Mesothelial cell of epicardium (in vitro differentiated cells): ENCODE data around the gene USP11. TPM values are rescaled to one million over a fixed set of nuclear protein-coding genes. Genes with fewer than 3 reads are reported as not detected.

ENCODE experiments used
- DNase-seq, 2 experiments: peaks; one replicate each; pipeline ENCODE4 v3.0.0; 2021; ENCODE audit warnings: low spot score in 2 of 2; ENCODE audit not compliant: unreplicated experiment in 2 of 2
- H3K27ac Mint-ChIP-seq: 2 replicates; pipeline ENCODE4 v1.8.0; 2021; ENCODE audit warnings: mixed read lengths
- H3K27me3 Mint-ChIP-seq: 2 replicates; pipeline ENCODE4 v1.8.0; 2021; ENCODE audit warnings: low read depth, mixed read lengths
- H3K36me3 Mint-ChIP-seq: 2 replicates; pipeline ENCODE4 v1.8.0; 2021; ENCODE audit warnings: mixed read lengths
- H3K4me1 Mint-ChIP-seq: 2 replicates; pipeline ENCODE4 v1.8.0; 2021; ENCODE audit warnings: mixed read lengths
- H3K4me3 Mint-ChIP-seq: 2 replicates; pipeline ENCODE4 v1.8.0; 2021; ENCODE audit warnings: mild to moderate bottlenecking, moderate library complexity, mixed read lengths
- H3K9me3 Mint-ChIP-seq: 2 replicates; pipeline ENCODE4 v1.8.0; 2021; ENCODE audit warnings: mixed read lengths
- CTCF ChIP-seq: fragments of 200-600 bp; sonication (generic); IDR thresholded peaks from one replicate; pipeline ENCODE4 v1.5.0; 2021; ENCODE audit warnings: antibody characterized with exemption; ENCODE audit not compliant: unreplicated experiment
- total RNA-seq: library from RNA; stranded (reverse); gene quantifications from 3 replicates; pipeline ENCODE4 v1.2.1, GENCODE V29; 2021

USP11 gene
- total RNA-seq, 1 donor from 2014 or later = 315 TPM

DNA sequence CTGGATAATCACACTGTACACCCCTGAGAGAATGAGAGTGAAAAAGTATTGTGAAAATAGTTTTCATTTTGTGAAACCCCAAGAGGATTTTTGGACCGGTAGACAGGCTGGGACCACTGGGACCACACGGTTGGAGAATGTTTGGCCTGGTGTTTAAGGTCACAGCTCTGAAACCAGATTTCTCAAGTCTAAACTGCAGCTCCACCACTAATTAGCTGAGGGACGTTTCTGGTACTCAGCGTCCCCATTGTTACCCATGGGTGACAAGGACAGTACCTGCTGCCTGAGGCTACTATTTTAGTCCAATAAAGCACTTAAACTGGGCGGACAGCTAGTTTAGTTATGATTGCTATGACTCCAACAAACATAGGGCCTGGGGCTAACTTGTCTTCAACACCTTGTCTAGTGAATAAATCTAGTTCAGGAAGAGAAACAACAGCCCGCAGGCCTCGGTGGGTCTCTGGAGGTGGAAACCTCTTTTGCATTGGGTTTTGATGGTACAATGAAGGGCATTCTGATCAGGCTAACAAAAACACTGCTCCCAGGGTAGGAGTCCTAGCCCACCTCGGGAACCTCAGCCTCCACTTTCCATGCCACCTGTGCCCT, 509 bp upstream of the USP11 start:
- peak overlapping the region; percentile 100 for H3K27ac Mint-ChIP-seq
- no peak for TF ChIP-seq CTCF

DNA sequence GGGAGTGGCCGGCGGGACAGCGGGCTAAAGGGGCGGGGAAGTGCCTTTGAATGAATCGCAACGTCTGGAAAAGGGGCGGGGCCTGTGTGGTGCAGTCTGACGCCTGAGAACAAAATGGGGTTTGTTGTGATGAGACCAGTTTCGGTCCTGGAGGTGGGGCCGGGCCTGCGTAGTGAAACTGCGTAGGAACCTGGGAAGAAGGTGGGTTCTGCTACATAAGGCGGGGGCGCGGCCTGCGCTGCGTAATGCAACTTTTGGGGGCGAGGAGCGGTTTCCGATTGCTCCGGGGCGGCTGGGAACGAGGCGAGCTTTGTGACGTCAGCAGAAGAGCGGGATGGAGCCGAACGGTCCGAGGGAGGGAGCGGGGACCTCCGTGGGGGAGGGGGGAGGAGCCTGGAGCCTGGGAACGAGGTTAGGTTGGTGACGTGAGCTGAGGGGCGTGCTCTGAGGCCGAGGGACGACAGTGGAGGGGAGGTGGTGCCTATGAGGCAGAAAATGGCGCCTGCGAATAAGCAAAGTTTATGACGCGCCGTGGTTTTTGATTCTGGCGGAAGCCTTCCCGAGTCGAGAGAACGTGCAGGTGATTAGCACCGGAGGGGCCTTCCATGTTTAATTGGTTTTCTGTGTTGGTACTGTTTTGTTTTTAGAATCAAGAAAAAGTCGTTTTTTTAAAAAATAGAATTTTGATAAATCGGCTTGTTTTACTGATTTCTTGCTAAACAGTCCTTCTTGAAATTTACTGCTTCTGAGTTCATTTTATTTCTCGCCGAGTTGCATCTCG, 714 bp downstream of the USP11 start:
- Mint-ChIP-seq H3K4me3 (peak overlapping the region; percentile 95), H3K27ac (peak overlapping the region; percentile 100), H3K27me3 (no peaks in the 10 kb centered on the region), H3K9me3 (no peaks in the 10 kb centered on the region), H3K36me3 (peaks cover 10% of the 10 kb centered on the region), H3K4me1 (peaks cover 33% of the 10 kb centered on the region)
- DNase-seq = peak; percentile 98 to 100
- TF ChIP-seq CTCF = no peak

More for the DNA sequence above, 509 bp upstream of the USP11 start:
- Mint-ChIP-seq H3K4me1 (peaks cover 32% of the 10 kb centered on the region), H3K27me3 (no peaks in the 10 kb centered on the region), H3K4me3 (peak overlapping the region; percentile 95), H3K36me3 (peaks cover 13% of the 10 kb centered on the region), H3K9me3 (no peaks in the 10 kb centered on the region)
- no peak for DNase-seq

GRCh38 chrX:47234583-47234982, 1.8 kb downstream of the USP11 start:
- DNase-seq = no peak
- Mint-ChIP-seq H3K36me3 (peaks cover 9% of the 10 kb centered on the region), H3K4me1 (peaks cover 33% of the 10 kb centered on the region), H3K27ac (peak overlapping the region; percentile 100), H3K9me3 (no peaks in the 10 kb centered on the region), H3K4me3 (peak overlapping the region; percentile 95), H3K27me3 (no peaks in the 10 kb centered on the region)
- TF ChIP-seq CTCF = no peak

- no peaks in the 10 kb centered on the region for H3K9me3 Mint-ChIP-seq
- no peaks in the 10 kb centered on the region for H3K27me3 Mint-ChIP-seq
- H3K36me3 Mint-ChIP-seq = peaks cover 15% of the 10 kb centered on the region
- H3K4me1 Mint-ChIP-seq = peaks cover 33% of the 10 kb centered on the region
- no peak for TF ChIP-seq CTCF
- H3K27ac Mint-ChIP-seq = peak overlapping the region; percentile 73
- peak overlapping the region; percentile 43 for H3K4me3 Mint-ChIP-seq
- DNase-seq = no peak
These were observed 2.9 kb downstream of the USP11 start for GRCh38 chrX:47235691-47236103.

DNA sequence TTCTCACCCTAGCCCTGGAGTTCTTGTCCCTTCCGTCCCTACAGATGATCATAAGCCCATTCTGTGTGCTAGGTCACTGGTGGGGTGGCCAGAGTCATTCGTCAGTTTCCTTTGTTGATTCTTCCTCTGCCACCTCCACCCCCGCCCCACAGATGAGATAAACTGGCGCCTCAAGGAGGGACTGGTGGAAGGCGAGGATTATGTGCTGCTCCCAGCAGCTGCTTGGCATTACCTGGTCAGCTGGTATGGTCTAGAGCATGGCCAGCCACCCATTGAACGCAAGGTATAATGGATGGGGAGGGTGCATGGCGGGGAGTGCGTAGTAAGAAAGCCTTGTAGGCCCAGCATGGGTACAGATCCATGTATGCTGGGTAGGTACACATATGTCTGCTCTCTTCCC, 6.4 kb downstream of the USP11 start:
- no peaks in the 10 kb centered on the region for H3K9me3 Mint-ChIP-seq
- peaks cover 23% of the 10 kb centered on the region for H3K4me1 Mint-ChIP-seq
- H3K27me3 Mint-ChIP-seq = no peaks in the 10 kb centered on the region
- H3K27ac Mint-ChIP-seq = no peak overlapping the region
- H3K36me3 Mint-ChIP-seq = peaks cover 42% of the 10 kb centered on the region
- no peak overlapping the region for H3K4me3 Mint-ChIP-seq
- DNase-seq = no peak
- no peak for TF ChIP-seq CTCF
